Testis (tissue), 2 donors: ENCODE results near the gene CACNA1C.

Experiments
- POLR2A ChIP-seq: fragments of 450-650 bp; IDR thresholded peaks from one replicate; pipeline ENCODE4 v1.6.1; 2017; ENCODE audit warnings: antibody characterized with exemption, mild to moderate bottlenecking, moderate library complexity
- TF ChIP-seq, protein P1 (sequence below), 3 experiments: fragments of 450-650 bp in 2 of 3; fragments of 200-600 bp in 1 of 3; sonication (generic) in 1 of 3; IDR thresholded peaks; one replicate each; pipeline ENCODE4 v1.5.1; 2016 to 2019; ENCODE audit warnings: antibody characterized with exemption in 3 of 3, mild to moderate bottlenecking in 2 of 3, moderate library complexity in 1 of 3

DNA sequence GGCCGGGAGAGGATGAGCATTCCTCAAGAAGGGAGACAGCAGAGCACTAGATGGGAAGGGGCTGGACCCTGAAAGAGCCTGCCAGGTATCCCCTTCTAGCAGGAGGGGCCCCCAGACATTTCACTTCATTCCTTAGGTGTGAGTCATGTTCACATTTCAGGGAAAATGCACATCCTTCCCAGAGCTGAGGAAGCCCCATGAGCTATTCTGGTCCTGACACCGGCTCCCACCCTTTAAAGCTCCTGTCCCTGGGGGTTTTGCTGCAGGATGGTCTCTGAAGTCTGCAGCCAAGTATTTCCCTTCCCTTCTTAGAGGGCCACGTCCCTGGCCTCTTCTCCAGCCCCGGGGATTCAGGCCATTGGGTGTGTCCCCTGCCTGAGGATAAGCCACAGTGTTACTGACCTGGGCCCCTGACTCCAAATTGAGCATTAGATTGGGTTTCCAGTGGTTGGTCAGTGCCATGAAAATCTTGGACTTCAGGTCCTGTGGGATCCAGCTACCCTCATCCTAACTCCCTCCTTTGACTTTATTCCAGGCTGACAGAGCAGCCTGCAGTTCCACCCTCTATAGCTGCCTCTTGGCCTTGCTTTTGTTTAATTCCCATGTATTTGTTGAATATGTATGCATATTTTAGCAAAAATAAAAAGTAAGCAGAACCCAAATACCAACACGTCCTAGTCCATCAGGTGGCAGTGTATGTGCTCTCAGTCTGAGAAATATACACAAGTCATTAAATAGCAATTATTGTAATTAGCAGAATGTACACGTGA lies 267.1 kb downstream of the CACNA1C start:
- TF ChIP-seq, protein P1, sequence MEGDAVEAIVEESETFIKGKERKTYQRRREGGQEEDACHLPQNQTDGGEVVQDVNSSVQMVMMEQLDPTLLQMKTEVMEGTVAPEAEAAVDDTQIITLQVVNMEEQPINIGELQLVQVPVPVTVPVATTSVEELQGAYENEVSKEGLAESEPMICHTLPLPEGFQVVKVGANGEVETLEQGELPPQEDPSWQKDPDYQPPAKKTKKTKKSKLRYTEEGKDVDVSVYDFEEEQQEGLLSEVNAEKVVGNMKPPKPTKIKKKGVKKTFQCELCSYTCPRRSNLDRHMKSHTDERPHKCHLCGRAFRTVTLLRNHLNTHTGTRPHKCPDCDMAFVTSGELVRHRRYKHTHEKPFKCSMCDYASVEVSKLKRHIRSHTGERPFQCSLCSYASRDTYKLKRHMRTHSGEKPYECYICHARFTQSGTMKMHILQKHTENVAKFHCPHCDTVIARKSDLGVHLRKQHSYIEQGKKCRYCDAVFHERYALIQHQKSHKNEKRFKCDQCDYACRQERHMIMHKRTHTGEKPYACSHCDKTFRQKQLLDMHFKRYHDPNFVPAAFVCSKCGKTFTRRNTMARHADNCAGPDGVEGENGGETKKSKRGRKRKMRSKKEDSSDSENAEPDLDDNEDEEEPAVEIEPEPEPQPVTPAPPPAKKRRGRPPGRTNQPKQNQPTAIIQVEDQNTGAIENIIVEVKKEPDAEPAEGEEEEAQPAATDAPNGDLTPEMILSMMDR (IDR thresholded peaks at IDR 0.05): no peak
- no peak for TF ChIP-seq POLR2A
